ENCODE results near the gene CENPT.
A peak's percentile ranks its signal among the peaks of the same experiment; 100 is the strongest.

Gene CENPT

GRCh38 chr16:67811899-67812298, 35.6 kb downstream of the CENPT start:
- Histone ChIP-seq H3K27me3 (ENCODE audit: control insufficient read depth in 3 of 3, insufficient read depth in 3 of 3, low read depth in 1 of 3, low read length in 3 of 3) (no peaks in the 10 kb centered on the region), H2AFZ (ENCODE audit: low read length) (no peak overlapping the region), H3K36me3 (replicated peaks in 1 of 2; ENCODE audit: control insufficient read depth in 2 of 2, insufficient read depth in 2 of 2, low read length in 2 of 2) (no peaks in the 10 kb centered on the region), H3K14ac (ENCODE audit: low read length) (no peak overlapping the region), H2BK12ac (ENCODE audit: low read length) (no peak overlapping the region), H2BK5ac (ENCODE audit: low read length) (no peak overlapping the region), H3K9me3 (replicated peaks in 1 of 2; ENCODE audit: control insufficient read depth in 2 of 2, insufficient read depth in 1 of 2, low read depth in 1 of 2, low read length in 2 of 2) (no peaks in the 10 kb centered on the region), H3K18ac (ENCODE audit: low read length) (no peak overlapping the region), H3K23ac (ENCODE audit: low read depth, low read length, poor library complexity) (no peak overlapping the region), H3K9ac (ENCODE audit: low read depth, low read length, poor library complexity) (no peak overlapping the region), H2AK5ac (ENCODE audit: low read depth, low read length) (no peak overlapping the region), H3K79me1 (ENCODE audit: low read depth, low read length) (no peaks in the 10 kb centered on the region), H2BK120ac (ENCODE audit: low read depth, low read length) (no peak overlapping the region), H3K27ac (replicated peaks; ENCODE audit: low read length) (no peak overlapping the region), H3K4me1 (ENCODE audit: control insufficient read depth in 2 of 2, insufficient read depth in 1 of 2, low read depth in 1 of 2, low read length in 2 of 2) (peaks cover 1 to 3% of the 10 kb centered on the region in 2 donors), H2BK15ac (ENCODE audit: low read length) (no peak overlapping the region), H4K8ac (ENCODE audit: low read depth, low read length) (no peak overlapping the region), H3K4me2 (ENCODE audit: insufficient read depth, low read length, poor library complexity, severe bottlenecking) (no peak overlapping the region), H3K4me3 (ENCODE audit: low read length in 2 of 2) (no peak overlapping the region), H3K4ac (ENCODE audit: low read length) (no peak overlapping the region), H4K91ac (ENCODE audit: low read depth, low read length, poor library complexity) (no peak overlapping the region)
- no CpG with 5 or more reads among the region's 1 CpG for WGBS, 2 donors (ENCODE audit: extremely low coverage in 2 of 2, insufficient read length in 2 of 2, insufficient replicate concordance in 1 of 2)
- no peak for DNase-seq (ENCODE audit: low spot score)

- Histone ChIP-seq H3K27me3 (ENCODE audit: control insufficient read depth in 3 of 3, insufficient read depth in 3 of 3, low read depth in 1 of 3, low read length in 3 of 3) (no peaks in the 10 kb centered on the region), H2BK5ac (ENCODE audit: low read length) (peak overlapping the region; percentile 90), H3K36me3 (replicated peaks in 1 of 2; ENCODE audit: control insufficient read depth in 2 of 2, insufficient read depth in 2 of 2, low read length in 2 of 2) (peaks cover 6 to 29% of the 10 kb centered on the region in 2 donors), H4K91ac (ENCODE audit: low read depth, low read length, poor library complexity) (no peak overlapping the region), H3K4me2 (ENCODE audit: insufficient read depth, low read length, poor library complexity, severe bottlenecking) (peak overlapping the region; percentile 92), H3K18ac (ENCODE audit: low read length) (peak overlapping the region; percentile 61), H3K9ac (ENCODE audit: low read depth, low read length, poor library complexity) (peak overlapping the region; percentile 93), H2BK15ac (ENCODE audit: low read length) (peak overlapping the region; percentile 81), H3K27ac (replicated peaks; ENCODE audit: low read length) (peak overlapping the region; percentile 84), H2BK120ac (ENCODE audit: low read depth, low read length) (no peak overlapping the region), H2AFZ (ENCODE audit: low read length) (peak overlapping the region; percentile 96), H4K8ac (ENCODE audit: low read depth, low read length) (no peak overlapping the region), H3K23ac (ENCODE audit: low read depth, low read length, poor library complexity) (peak overlapping the region; percentile 80), H3K9me3 (replicated peaks in 1 of 2; ENCODE audit: control insufficient read depth in 2 of 2, insufficient read depth in 1 of 2, low read depth in 1 of 2, low read length in 2 of 2) (no peaks in the 10 kb centered on the region), H2BK12ac (ENCODE audit: low read length) (no peak overlapping the region), H3K14ac (ENCODE audit: low read length) (peak overlapping the region; percentile 59), H3K79me1 (ENCODE audit: low read depth, low read length) (peaks cover 8% of the 10 kb centered on the region), H3K4me1 (ENCODE audit: control insufficient read depth in 2 of 2, insufficient read depth in 1 of 2, low read depth in 1 of 2, low read length in 2 of 2) (peaks cover 6 to 10% of the 10 kb centered on the region in 2 donors), H3K4ac (ENCODE audit: low read length) (no peak overlapping the region), H2AK5ac (ENCODE audit: low read depth, low read length) (no peak overlapping the region), H3K4me3 (ENCODE audit: low read length in 2 of 2) (peak overlapping the region; percentile 81 to 97)
- WGBS, 2 donors (ENCODE audit: extremely low coverage in 2 of 2, insufficient read length in 2 of 2, insufficient replicate concordance in 1 of 2), result no CpG with 5 or more reads among the region's 24 CpGs
- DNase-seq (ENCODE audit: low spot score), result no peak
Observed at GRCh38 chr16:67807148-67807682, 40.3 kb downstream of the CENPT start.

GRCh38 chr16:67806428-67807147, 40.9 kb downstream of the CENPT start, which contains the start of the genes RANBP10 and TSNAXIP1:
Gene RANBP10, minus strand, starts transcription at chr16:67806560. Its CDS starts 24 bp downstream, at chr16:67806536.
Gene TSNAXIP1, plus strand, starts transcription at chr16:67806889. Its CDS starts 261 bp downstream, at chr16:67807150.
- H3K4me2 ChIP-seq (ENCODE audit: insufficient read depth, low read length, poor library complexity, severe bottlenecking), result peak within 1 kb of the TSS; percentile 94
- peaks cover 7 to 35% of the 10 kb centered on the region in 2 donors for H3K36me3 ChIP-seq (replicated peaks in 1 of 2; ENCODE audit: control insufficient read depth in 2 of 2, insufficient read depth in 2 of 2, low read length in 2 of 2)
- H4K8ac ChIP-seq (ENCODE audit: low read depth, low read length), result no peak within 1 kb of the TSS
- H2BK15ac ChIP-seq (ENCODE audit: low read length), result peak within 1 kb of the TSS; percentile 81
- peak within 1 kb of the TSS; percentile 68 for H2BK120ac ChIP-seq (ENCODE audit: low read depth, low read length)
- peak within 1 kb of the TSS; percentile 97 for H3K9ac ChIP-seq (ENCODE audit: low read depth, low read length, poor library complexity)
- H3K9me3 ChIP-seq (replicated peaks in 1 of 2; ENCODE audit: control insufficient read depth in 2 of 2, insufficient read depth in 1 of 2, low read depth in 1 of 2, low read length in 2 of 2), result no peaks in the 10 kb centered on the region
- no peak within 1 kb of the TSS for H4K91ac ChIP-seq (ENCODE audit: low read depth, low read length, poor library complexity)
- H3K27ac ChIP-seq (replicated peaks; ENCODE audit: low read length), result peak within 1 kb of the TSS; percentile 84
- H2BK5ac ChIP-seq (ENCODE audit: low read length), result peak within 1 kb of the TSS; percentile 90
- no peak within 1 kb of the TSS for H3K4ac ChIP-seq (ENCODE audit: low read length)
- H2AK5ac ChIP-seq (ENCODE audit: low read depth, low read length), result peak within 1 kb of the TSS; percentile 89
- peak within 1 kb of the TSS; percentile 96 for H2AFZ ChIP-seq (ENCODE audit: low read length)
- no CpG with 5 or more reads among the region's 54 CpGs for WGBS, 2 donors (ENCODE audit: extremely low coverage in 2 of 2, insufficient read length in 2 of 2, insufficient replicate concordance in 1 of 2)
- peak within 1 kb of the TSS; percentile 80 for H3K23ac ChIP-seq (ENCODE audit: low read depth, low read length, poor library complexity)
- H3K79me1 ChIP-seq (ENCODE audit: low read depth, low read length), result peaks cover 8% of the 10 kb centered on the region
- H2BK12ac ChIP-seq (ENCODE audit: low read length), result no peak within 1 kb of the TSS
- peak within 1 kb of the TSS; percentile 95 to 97 for H3K4me3 ChIP-seq (ENCODE audit: low read length in 2 of 2)
- H3K14ac ChIP-seq (ENCODE audit: low read length), result peak within 1 kb of the TSS; percentile 91
- H3K4me1 ChIP-seq (ENCODE audit: control insufficient read depth in 2 of 2, insufficient read depth in 1 of 2, low read depth in 1 of 2, low read length in 2 of 2), result peaks cover 6 to 10% of the 10 kb centered on the region in 2 donors
- peak; percentile 99 for DNase-seq (ENCODE audit: low spot score)
- peak within 1 kb of the TSS; percentile 96 for H3K18ac ChIP-seq (ENCODE audit: low read length)
- H3K27me3 ChIP-seq (ENCODE audit: control insufficient read depth in 3 of 3, insufficient read depth in 3 of 3, low read depth in 1 of 3, low read length in 3 of 3), result no peaks in the 10 kb centered on the region

Data from neuronal stem cell (in vitro differentiated cells).